SHP77 (cell line): ENCODE measurements around the gene FRAT2.
A peak's percentile ranks its signal among the peaks of the same experiment; 100 is the strongest.

ENCODE experiments used
- DNase-seq, 2 experiments: peaks; one replicate each; lab custom pipeline; 2025; lab: John Stamatoyannopoulos, UW

FRAT2 gene, protein sequence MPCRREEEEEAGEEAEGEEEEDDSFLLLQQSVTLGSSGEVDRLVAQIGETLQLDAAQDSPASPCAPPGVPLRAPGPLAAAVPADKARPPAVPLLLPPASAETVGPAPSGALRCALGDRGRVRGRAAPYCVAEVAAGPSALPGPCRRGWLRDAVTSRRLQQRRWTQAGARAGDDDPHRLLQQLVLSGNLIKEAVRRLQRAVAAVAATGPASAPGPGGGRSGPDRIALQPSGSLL

DNA sequence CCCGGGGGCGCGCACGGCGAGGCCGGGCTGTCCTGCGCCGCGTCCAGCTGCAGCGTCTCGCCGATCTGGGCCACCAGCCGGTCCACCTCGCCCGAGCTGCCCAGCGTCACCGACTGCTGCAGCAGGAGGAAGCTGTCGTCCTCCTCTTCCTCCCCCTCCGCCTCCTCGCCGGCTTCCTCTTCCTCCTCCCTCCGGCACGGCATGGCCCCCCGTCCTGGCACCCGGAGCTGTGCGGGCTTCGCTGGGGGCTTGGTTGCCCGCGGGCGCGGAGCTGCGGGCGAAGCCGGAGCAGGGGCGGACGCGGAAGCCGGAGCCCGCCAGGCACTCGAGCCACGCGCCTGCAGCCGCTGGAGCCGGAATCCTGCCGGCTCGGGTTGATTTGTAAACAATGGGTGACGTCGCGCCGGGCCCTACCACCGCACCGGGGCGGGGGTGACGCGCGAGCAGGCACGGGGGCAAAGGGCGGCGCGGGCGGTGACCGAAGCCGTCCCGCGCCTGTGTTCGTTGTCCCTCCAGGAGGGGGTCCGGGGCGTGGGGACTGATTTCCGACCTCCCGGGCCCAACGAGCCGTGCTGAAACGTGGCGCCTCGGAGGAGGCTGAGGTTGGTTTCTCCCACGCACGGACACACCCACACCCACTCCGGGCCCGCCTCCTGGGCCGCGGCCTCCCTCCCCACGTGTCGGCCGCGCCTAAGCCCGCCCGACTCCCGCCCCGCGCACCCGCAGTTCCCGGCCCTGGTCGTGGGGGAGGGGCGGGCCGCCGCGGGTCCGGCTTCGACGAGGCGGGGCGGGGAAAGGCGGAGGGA is at the start of gene FRAT2:
Gene FRAT2 (minus strand): TSS at position 360 of the 806 bp plus-strand sequence. CDS start 157 bp downstream, at position 203.
- peak; percentile 72 to 77 for DNase-seq

DNA sequence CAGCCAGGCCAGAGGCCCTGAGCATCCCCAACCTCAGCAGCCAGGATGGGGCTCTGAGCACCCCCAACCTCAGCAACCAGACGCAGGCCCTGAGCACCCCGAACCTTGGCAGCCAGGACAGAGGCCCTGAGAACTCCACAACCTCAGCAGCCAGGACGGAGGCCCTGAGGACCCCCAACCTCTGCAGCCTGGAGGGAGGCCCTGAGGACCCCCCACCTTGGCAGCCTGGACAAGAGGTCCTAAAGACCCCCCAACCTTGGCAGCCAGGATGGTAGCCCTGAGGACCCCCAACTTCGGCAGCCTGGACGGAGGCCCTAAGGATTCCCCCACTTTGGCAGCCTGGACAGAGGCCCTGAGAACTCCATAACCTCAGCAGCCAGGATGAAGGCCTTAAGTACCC is 49.6 kb upstream of the FRAT2 start:
- no peak for DNase-seq

DNA sequence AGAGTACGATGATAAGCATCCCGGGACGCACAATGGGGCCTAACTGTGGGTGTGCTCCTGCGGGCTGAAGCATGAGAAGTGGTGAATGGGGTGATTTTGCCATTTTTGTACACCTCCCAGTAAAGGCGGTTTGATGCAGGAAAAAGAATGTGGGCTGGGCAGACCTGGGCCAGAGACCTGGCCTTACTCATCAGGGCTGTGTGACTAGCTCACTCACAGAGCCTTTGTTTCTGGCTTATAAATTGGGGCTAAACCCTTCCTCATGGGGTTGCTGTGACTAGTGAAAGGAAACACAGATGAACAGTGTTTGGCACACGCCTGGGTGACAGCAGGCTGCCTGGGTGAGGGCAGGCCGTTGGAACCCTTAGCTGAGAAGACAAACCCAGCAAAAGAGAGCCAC is 48.6 kb upstream of the FRAT2 start:
- DNase-seq, result no peak

DNA sequence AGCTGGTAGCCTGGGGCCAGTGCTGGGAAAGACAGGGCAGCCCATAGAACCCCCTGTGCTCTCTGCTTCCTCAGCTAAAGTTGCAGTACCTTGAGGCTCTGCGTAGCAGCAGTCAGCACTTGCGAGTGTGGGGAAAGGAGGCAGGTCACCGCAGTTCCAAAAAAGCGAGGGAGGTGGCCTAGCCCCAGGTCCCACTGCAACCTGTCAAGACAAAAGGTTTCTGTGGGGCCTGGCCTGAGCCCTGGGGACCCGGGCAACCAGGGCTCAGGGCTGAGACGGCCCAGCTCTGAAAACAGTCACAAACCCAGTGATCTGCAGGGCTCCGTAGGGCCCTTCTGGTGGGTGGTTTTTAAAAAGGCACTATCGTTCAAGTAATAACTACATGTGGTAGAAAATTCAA is 47.1 kb upstream of the FRAT2 start:
- no peak for DNase-seq

DNA sequence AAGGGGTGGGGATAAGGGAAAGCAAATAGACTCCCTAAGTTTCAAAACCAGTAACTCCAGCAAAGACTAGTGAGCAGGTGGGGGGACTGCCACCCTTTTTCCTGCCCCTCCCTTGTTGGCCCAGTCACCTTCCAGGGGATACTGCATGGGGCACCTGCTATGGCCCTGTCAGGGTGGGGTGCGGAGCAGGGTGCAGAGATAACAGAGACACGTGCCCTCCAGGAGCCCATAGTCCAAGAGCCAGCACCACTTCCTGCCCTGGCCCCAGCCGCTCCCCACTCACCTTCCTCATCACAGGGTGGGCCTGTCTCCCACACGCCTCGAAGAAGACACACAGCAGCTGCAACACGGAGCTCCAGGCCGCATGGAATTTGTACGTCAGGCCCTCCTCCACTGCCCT is 46.0 kb upstream of the FRAT2 start:
- DNase-seq, result no peak

DNA sequence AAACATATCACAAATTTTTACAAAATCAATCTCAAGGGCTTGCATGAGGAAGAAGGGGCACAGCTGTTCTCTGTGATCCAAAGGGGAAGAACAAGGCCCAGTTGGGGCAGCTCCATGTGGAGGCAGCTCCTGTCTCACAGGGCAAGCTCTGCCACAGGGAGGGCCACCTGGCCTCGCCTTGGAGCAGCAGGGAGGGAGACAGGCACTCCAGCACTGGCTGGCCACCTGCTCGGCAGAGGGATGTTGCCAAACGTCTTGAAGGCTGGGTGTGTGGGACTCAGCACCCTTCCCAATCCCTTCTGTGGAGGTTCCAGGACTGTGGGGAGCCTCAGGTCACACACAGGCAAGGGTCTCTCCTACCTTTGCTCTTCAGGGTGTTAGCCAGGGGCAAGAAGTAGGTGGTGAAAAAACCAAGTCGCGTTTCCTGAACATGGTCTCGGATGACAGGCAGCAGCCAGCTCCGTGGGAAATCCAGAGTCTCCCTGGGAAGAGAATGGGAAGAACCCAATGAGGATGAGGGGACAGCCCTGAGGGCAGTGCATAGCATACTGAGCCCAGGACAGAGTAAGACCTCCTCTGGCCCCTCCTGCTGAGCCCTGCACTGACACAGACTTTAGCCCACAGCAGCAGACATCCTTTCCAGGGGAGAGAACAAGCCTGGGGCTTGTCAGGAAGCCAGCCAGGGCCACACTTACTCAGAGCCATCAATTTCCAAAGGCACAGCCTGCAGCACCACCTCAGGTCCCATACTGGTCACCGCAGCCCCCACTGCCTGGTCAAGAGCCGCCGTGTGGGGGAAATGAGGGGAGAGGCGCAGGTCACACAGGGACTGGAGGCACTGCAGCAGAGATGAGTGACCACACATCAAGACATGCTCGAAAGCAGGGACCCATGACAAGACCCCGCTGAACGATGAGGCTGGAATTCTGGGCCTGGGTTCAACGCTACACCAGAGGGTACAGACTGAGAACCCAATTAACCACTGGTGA is 44.7 kb upstream of the FRAT2 start:
- no peak for DNase-seq

DNA sequence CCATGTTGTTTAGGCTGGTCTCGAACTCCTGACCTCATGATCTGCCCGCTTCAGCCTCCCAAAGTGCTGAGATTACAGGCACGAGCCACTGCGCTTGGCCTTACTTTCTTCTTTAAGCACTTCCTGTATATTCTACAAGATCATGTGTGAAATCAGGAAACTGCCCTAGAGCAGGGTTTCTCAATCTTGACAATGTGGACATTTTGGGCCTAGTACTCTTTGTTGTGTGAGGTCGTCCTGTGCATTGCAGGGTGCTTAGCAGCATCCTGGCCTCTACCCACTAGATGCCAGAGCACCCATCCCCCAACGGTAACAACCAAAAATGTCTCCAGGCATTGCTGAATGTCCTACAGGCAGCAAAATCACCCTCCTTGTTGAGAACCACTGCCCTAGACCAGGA is 41.9 kb upstream of the FRAT2 start:
- no peak for DNase-seq

DNA sequence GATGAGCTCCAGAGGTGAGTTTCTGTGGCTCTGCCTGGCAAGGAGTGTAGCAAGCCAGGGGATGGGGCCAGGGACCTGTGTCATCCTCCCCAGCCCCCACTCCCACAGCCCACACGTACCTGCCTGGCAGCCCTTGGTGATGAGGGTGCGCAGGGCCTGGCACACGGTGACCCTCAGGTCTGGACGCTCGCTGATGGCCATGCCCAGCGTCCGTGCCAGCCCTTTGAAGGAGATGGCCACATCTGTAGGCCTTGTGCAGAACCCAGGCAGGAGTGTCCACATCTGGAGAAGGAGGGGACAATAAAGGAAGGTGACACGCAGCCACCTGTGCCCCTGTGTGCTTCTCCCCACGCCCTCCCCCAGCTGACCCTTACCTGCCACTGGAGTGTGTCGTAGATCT is 38.9 kb upstream of the FRAT2 start:
- no peak for DNase-seq

DNA sequence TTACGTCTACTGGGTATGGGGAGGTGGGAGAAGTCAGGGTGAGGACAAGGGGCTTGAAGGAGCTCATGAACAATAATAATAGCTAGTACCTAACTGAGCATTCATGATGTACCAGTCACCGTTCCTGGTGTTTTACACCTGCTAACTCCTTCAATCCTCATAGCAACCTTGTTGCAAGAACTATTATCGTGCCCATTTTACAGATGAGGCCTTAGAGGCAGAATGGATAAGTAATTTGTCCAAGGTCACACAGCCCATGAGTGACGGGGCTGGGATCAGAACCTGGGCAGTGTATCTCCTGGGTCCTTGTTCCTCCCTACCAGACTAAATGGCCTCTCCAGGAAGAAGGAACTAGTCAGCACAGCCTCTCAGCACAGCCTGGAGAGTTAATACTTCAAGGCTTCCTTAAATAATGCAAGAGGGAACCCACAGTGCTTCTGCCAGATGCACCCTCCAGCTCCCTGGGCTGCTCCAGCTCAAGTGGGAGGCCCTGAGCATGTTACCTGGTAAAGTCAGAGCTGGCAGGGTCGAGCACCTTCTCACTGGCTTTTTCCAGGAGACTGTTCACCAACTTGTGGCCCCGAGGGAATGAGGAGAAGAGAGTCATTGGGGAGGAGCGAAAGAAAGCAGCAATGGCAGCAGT is 37.8 kb upstream of the FRAT2 start:
- DNase-seq, result no peak

DNA sequence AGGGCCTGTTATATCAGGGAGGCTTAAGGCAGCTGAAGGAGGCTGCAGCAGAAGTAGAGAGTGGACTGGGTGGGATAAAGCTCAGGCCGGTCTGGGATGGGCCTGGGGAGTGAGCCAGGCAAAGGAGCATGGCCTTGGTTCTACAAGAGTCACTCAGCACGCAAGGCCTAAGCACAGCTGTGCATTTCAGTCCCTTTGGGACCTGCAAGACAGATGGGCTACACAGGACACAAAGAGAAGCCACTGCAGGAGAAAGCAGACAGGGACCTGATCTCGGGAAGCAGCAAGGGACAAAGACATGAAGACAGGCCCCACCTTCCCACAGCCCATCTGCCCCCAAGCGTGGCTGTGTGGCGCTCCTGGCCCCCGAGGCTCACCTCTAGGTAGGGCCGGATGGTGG is 37.2 kb upstream of the FRAT2 start:
- no peak for DNase-seq

DNA sequence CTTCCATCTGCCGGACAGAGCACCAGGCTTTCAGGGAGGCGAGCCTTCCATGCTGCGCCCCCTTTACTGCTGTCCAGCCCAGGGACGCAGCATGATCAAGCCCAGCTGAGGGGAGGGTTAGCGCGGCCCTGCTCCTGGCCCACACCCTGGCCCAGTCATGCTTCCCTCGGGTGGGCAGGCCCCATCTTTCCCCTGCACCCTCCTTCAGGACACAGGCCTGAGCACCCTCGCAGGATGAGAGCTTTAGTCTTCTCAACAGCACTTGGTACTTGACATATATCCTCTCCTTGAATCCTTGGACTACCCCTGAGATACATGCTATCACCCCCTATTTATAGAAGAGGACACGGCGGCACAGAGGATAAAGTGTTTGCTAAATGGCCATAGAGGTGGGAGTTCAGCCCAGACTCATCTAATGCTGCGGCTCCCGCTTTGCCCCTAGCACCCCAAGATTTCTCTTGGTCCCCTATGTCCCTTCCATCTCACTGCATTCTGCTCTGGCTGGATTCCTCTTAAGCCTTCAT is 32.7 kb upstream of the FRAT2 start:
- DNase-seq, result no peak

DNA sequence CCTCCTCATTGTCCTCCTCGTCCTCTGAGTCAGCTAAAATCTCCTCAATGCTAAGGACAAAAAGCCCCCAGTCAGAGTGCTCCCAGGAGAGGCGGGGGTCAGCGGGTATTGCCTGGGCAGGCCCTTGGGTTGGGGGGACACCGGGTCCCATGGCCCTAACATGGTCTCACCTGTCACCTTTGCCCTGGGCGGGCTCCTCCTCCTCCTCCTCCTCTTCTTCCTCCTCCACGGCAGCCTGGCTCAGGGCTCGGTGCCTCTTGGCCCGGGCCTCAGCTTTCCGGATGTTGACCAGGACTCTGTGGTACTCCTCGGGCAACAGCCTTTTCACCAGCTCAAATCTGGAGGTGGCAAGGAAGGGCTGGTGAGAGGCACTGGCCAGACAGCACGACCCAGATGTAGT is 32.0 kb upstream of the FRAT2 start:
- no peak for DNase-seq

DNA sequence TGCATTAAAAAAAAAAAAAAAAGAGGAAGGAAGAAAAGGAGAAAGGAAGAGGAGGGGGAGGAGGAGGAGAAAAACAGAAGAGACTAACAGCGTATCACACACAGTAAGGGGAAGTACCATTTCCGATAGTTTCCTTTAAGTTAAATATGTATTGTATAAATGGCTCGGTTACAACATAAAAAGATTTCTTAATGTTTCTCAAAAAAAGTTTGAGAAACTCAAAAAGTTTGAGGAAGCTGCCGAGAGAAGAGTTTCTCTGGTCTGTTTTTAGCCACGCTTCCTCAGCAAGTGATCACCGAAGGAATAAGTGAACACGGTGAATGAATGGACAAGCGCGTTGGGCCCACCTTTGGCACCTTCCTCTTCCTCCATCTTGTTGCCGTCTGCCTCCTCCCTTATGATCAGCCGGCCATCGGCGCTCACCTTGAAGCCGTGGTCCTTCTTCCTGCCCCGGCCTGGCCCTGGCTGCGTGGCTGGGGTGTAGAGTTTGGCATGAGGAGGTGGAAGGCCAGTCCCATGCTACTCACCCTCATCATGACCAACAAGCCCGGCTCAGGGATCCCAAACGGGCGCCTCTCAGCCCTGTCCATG is 31.3 kb upstream of the FRAT2 start:
- no peak for DNase-seq

DNA sequence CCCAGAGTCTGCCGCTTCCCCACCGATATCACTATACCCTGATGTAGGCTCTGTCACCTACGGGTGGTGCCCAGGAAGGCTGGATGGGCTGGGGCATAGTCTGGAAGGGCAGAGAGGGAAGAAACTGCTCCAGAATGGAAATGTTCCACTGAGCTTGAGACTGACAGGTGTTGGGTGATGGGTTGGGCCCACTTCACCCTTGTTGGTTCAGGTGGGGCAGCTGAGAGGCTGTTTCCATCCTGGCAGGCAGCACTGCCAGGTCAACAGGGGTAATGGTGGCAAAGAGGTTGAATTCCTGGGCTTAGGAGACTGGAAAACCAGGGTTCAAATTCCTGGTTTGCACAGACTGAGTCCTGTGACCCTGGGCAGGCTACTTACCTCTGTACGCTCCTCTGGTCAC is 28.5 kb upstream of the FRAT2 start:
- DNase-seq, result peak in 1 of 2 experiments; percentile 12

DNA sequence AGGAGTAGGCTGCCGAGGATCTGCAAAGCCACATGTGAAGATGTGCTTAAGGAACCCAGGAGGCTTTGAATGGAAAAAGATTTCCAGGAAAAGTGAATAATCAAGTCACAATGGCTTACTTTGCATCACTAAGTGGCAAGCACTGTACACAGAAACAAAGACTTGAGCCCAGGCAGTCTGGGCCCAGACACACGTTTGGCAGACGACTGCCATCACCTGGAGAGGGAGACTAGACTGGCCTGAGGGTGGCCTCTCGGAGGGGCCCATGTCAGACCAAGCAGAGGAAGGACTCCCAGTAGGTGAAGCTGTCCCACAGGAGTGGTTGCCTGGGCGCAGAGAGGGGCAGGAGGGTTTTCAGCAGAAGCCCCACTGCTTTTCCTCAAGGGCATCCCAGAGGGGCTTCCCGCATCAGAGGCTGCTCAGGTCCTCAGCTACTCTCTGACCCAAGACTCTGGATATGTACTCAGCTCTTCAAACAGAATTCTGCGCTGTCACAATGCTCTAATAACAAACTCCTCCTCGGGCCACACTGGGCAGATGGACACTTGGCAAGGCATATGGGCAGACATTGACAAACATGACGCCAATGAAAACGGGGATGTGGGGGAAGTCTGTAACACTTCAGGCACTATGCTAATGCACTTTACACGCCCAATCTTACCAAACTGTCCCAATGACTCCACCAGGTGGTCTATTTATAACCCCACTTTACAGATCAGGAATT is 27.9 kb upstream of the FRAT2 start:
- DNase-seq, result no peak

DNA sequence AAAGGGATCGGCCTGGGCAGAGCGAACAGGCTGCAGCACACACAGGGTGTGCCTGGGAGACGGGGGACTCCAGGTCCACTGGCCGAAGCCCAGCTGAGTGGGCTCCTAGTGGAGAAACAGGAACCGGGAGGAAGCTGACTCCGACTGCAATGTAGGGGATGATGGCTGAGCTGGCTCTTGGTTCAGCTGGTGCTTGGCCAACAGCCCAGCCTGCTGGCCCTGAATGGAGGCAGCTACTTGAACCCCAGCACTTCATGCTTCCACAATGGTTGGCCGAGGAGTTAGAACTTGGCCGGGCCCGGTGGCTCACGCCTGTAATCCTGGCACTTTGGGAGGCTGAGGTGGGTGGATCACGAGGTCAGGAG is 27.0 kb upstream of the FRAT2 start:
- DNase-seq, result no peak

DNA sequence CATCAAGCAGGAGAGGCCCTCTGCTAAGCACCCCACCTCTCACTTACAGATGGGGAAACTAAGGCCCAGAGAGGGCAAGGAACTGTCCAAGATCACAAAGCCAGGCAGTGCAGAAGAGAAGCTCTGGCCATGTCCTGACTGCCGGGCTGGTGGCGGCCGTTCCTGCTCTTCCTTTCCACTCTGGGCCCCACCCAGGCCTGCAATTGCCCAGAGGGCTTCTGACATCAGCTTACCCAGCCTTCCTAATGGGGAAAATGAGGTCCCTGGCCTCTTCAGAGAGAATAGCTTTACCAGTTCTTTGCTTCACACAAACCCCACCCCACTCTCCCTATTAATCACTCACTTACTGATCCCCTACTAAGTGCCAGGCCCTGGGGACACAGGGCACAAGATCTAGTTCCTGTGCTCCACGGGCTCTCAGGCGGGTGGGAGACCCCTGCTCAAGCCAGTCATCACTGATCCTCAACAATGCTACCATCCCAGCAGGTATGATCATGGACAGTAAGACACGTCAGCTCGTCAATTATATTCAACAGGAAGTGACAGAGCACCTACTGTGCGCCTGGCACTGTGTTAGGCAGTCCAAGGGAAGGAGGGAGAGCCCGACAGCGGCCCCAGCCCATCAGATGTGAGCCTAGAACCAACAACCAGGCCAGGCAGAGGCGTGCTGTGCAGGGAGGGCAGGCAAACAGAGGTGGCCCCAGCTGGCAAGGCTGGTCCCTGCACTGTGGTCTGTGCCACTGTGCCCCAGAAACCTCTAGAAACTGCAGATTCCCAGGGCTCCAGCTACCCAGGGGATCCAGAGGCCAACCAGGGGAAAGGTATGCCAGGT is 26.4 kb upstream of the FRAT2 start:
- no peak for DNase-seq

DNA sequence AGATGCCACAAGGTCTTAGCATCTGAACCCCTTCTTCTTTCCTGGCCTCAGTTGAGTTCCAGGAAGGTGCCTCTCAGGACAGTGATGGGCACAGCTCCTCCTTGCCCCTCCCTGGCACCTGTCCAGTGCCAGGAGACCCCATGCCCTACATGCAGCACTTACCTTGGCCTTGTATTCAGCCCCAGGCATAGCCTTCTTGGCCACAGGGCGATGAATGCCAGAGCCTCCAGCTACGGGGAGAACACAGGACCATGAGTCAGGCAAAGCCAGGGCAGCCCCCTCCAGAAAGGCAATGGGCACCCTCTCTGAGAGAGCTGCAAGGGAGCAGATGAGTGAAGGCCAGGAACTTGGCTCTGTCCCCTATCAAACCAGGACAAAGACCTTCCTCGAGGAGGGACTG is 24.3 kb upstream of the FRAT2 start:
- no peak for DNase-seq

DNA sequence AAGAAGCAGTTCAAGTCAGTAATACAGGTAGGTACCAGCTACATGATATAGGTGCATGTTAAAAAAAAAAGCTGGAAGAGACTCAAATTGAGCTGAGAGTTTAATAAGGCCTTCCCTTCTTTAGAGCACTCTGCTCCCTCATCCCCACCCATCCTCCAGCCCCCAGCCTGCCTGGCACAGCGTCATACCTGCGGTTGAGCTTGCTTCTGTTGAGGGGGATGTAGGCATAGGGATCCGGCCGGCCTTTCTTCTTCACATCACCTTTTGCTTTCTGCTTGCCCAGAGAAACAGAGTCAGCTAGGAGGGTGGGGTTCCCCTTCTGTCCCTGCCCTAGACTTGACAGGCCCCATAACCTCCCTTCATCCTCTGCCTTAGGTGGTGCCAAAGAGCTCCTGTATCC is 23.8 kb upstream of the FRAT2 start:
- DNase-seq, result no peak

DNA sequence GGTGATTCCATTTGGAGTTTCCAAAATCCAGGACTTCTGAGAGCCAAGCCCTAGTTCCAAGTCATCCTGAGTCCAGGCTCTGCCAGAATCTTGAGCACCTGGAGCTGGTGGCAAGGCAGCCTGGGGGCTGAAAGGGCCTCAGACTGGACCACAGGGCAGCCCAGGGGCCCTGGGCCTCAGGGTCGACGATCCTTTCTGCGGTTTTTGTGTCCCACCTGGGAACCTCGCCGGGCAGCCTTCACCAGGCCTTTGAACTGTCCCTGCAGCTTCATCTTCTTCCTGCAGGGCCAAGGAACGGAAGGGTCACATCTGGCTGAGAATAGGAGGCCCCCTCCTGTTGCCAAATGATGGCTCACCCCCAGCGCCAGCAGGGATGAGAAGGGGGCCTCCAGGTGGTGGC is 22.4 kb upstream of the FRAT2 start:
- DNase-seq, result no peak
